ENCODE data around the gene FGF14. TPM values are rescaled to one million over a fixed set of nuclear protein-coding genes. Genes with fewer than 3 reads are reported as not detected.

Gene FGF14
- total RNA-seq, 1 donor from 2014 or later = 1.4 TPM

DNA sequence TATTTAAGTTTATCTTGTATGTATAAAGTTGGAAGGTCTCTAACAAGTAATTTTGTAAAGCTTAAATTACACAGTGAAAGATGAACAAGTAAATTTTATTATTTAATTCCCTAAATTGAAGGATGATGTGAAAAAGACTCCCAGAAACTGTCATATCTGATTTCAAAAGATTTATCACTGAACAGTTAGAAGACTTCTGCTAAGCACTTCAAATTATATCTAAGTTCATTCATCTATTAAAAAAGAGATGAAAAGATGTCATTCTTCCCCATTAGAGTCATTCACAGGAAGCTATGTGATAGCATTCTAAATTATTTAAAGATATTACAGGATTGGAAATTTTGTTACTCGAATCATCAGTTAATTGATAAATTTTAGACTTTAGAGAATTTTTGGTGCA is 590.0 kb downstream of the FGF14 start:
- Histone ChIP-seq H3K27me3 (no peaks in the 10 kb centered on the region), H2AFZ (replicated peaks) (no peak overlapping the region), H3K4me3 (no peak overlapping the region), H3K9me3 (ENCODE audit: low read depth) (no peaks in the 10 kb centered on the region), H3F3A (ENCODE audit: low read depth) (no peaks in the 10 kb centered on the region), H3K9ac (no peak overlapping the region), H3K36me3 (no peaks in the 10 kb centered on the region), H3K79me2 (ENCODE audit: low read depth) (no peaks in the 10 kb centered on the region), H3K4me2 (no peak overlapping the region), H4K20me1 (ENCODE audit: low read depth) (no peaks in the 10 kb centered on the region), H3K27ac (no peak overlapping the region), H3K4me1 (no peaks in the 10 kb centered on the region)
- H3K36me3 Mint-ChIP-seq = no peaks in the 10 kb centered on the region
- no peaks in the 10 kb centered on the region for H3K9me3 Mint-ChIP-seq
- H3K4me3 Mint-ChIP-seq = no peak overlapping the region
- TF ChIP-seq EZH2 (IDR thresholded peaks at IDR 0.05) = no peak
- TF ChIP-seq, protein P1, sequence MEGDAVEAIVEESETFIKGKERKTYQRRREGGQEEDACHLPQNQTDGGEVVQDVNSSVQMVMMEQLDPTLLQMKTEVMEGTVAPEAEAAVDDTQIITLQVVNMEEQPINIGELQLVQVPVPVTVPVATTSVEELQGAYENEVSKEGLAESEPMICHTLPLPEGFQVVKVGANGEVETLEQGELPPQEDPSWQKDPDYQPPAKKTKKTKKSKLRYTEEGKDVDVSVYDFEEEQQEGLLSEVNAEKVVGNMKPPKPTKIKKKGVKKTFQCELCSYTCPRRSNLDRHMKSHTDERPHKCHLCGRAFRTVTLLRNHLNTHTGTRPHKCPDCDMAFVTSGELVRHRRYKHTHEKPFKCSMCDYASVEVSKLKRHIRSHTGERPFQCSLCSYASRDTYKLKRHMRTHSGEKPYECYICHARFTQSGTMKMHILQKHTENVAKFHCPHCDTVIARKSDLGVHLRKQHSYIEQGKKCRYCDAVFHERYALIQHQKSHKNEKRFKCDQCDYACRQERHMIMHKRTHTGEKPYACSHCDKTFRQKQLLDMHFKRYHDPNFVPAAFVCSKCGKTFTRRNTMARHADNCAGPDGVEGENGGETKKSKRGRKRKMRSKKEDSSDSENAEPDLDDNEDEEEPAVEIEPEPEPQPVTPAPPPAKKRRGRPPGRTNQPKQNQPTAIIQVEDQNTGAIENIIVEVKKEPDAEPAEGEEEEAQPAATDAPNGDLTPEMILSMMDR (IDR thresholded peaks at IDR 0.05) = no peak
- no peak for TF ChIP-seq EZH2phosphoT487 (IDR thresholded peaks at IDR 0.05)
- DNase-seq (ENCODE audit: low spot score) = no peak
- no peaks in the 10 kb centered on the region for H3K27me3 Mint-ChIP-seq (ENCODE audit: insufficient read depth, low read depth)
- H3K4me1 Mint-ChIP-seq = peaks cover 2% of the 10 kb centered on the region
- H3K27ac Mint-ChIP-seq = no peak overlapping the region

DNA sequence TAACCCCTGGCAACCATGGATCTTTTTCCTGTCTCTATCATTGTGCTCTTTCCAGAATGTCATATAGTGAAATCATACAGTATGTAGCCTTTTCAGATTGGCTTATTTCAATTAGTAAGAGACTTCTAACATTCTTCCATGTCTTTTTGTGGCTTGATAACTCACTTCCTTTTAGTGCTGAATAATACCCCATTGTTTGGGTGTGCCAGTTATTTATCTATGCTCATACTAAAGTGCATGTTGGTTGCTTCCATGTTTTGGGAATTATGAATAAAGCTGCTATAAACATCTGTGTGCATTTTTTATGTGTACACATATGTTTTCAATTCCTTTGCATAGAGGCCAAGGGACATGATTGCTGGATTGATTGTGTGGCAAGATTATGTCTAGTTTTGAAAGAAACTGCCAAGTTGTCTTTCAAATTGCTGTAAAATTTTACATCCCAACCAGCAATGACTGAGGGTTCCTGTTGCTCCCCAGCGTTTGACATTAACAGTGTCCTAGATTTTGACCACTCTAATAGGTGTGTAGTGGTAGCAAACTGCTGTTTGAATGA is 590.5 kb downstream of the FGF14 start:
- Histone ChIP-seq H3K4me3 (no peak overlapping the region), H3F3A (ENCODE audit: low read depth) (no peaks in the 10 kb centered on the region), H3K4me2 (no peak overlapping the region), H3K4me1 (no peaks in the 10 kb centered on the region), H4K20me1 (ENCODE audit: low read depth) (no peaks in the 10 kb centered on the region), H3K9ac (no peak overlapping the region), H3K27ac (no peak overlapping the region), H3K79me2 (ENCODE audit: low read depth) (no peaks in the 10 kb centered on the region), H3K27me3 (no peaks in the 10 kb centered on the region), H2AFZ (replicated peaks) (no peak overlapping the region), H3K36me3 (no peaks in the 10 kb centered on the region), H3K9me3 (ENCODE audit: low read depth) (no peaks in the 10 kb centered on the region)
- no peak for TF ChIP-seq EZH2 (IDR thresholded peaks at IDR 0.05)
- TF ChIP-seq, protein P1 (IDR thresholded peaks at IDR 0.05) = no peak
- no peak for TF ChIP-seq EZH2phosphoT487 (IDR thresholded peaks at IDR 0.05)
- Mint-ChIP-seq H3K9me3 (no peaks in the 10 kb centered on the region), H3K27me3 (ENCODE audit: insufficient read depth, low read depth) (no peaks in the 10 kb centered on the region), H3K4me1 (peaks cover 2% of the 10 kb centered on the region), H3K36me3 (no peaks in the 10 kb centered on the region), H3K27ac (no peak overlapping the region), H3K4me3 (no peak overlapping the region)
- no peak for DNase-seq (ENCODE audit: low spot score)

DNA sequence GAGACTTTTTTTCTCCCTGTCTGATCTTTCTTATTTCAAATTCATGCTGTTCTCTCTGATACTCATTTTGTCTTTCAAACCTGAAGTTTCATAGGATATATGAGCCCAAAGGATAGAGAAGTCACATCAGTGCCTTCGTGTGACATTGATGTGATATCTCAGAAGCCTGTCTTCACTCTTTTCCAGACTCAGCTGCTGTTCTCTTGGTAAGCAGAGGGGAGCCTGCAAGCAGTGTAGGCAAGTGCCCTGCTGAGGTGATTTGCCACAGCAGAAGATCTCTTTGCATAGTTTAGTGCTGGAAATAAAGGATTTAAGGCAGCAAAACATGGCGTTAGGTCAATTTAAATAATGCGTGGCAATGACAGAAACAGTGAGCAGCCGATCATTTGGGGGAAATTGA is 602.7 kb downstream of the FGF14 start:
- TF ChIP-seq, protein P1 (IDR thresholded peaks at IDR 0.05) = no peak
- TF ChIP-seq EZH2phosphoT487 (IDR thresholded peaks at IDR 0.05) (no peak), EZH2 (IDR thresholded peaks at IDR 0.05) (no peak)
- H3K4me1 ChIP-seq = no peaks in the 10 kb centered on the region

More for the DNA sequence above, 602.7 kb downstream of the FGF14 start:
- Histone ChIP-seq H4K20me1 (ENCODE audit: low read depth) (no peaks in the 10 kb centered on the region), H3K27ac (no peak overlapping the region), H3K4me3 (no peak overlapping the region), H3K4me2 (no peak overlapping the region), H3K9ac (no peak overlapping the region), H3K27me3 (no peaks in the 10 kb centered on the region), H2AFZ (replicated peaks) (no peak overlapping the region), H3K36me3 (no peaks in the 10 kb centered on the region), H3F3A (ENCODE audit: low read depth) (no peaks in the 10 kb centered on the region), H3K79me2 (ENCODE audit: low read depth) (no peaks in the 10 kb centered on the region), H3K9me3 (ENCODE audit: low read depth) (no peaks in the 10 kb centered on the region)
- Mint-ChIP-seq H3K27ac (peak overlapping the region; percentile 51), H3K9me3 (no peaks in the 10 kb centered on the region), H3K27me3 (ENCODE audit: insufficient read depth, low read depth) (no peaks in the 10 kb centered on the region), H3K4me1 (peaks cover 5% of the 10 kb centered on the region), H3K36me3 (no peaks in the 10 kb centered on the region), H3K4me3 (no peak overlapping the region)
- DNase-seq (ENCODE audit: low spot score) = peak; percentile 5

All from neural progenitor cell (in vitro differentiated cells).